Panc1 (cell line): ENCODE data around the gene INPP4A.

Experiments used
- POLR2AphosphoS5 ChIP-seq: IDR thresholded peaks from 2 replicates; pipeline ENCODE4 v1.6.1; 2012; ENCODE audit warnings: mild to moderate bottlenecking, low read depth, low read length, moderate library complexity
- TCF7L2 ChIP-seq: IDR thresholded peaks from 2 replicates; pipeline ENCODE4 v1.6.1; 2011; ENCODE audit warnings: mild to moderate bottlenecking, low read depth, low read length, inconsistent platforms
- TF ChIP-seq, protein P1 (sequence below): fragments of 450-650 bp; IDR thresholded peaks from 2 replicates; pipeline ENCODE4 v1.5.1; 2017; ENCODE audit warnings: mild to moderate bottlenecking

GRCh38 chr2:98605076-98605475, 160.4 kb downstream of the INPP4A start:
- TF ChIP-seq TCF7L2 (no peak), POLR2AphosphoS5 (no peak)
- TF ChIP-seq, protein P1, sequence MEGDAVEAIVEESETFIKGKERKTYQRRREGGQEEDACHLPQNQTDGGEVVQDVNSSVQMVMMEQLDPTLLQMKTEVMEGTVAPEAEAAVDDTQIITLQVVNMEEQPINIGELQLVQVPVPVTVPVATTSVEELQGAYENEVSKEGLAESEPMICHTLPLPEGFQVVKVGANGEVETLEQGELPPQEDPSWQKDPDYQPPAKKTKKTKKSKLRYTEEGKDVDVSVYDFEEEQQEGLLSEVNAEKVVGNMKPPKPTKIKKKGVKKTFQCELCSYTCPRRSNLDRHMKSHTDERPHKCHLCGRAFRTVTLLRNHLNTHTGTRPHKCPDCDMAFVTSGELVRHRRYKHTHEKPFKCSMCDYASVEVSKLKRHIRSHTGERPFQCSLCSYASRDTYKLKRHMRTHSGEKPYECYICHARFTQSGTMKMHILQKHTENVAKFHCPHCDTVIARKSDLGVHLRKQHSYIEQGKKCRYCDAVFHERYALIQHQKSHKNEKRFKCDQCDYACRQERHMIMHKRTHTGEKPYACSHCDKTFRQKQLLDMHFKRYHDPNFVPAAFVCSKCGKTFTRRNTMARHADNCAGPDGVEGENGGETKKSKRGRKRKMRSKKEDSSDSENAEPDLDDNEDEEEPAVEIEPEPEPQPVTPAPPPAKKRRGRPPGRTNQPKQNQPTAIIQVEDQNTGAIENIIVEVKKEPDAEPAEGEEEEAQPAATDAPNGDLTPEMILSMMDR, result no peak
